GM12878 (cell line): ENCODE data around the gene FAM222A. TPM values are rescaled to one million over a fixed set of nuclear protein-coding genes. Genes with fewer than 3 reads are reported as not detected.

Experiments
- ATAC-seq: fragments of 200-7000 bp; cut with Tn5 transposase; 3 replicates; pipeline ENCODE4 v1.9.1; 2020; ENCODE audit warnings: mild to moderate bottlenecking, moderate library complexity
- BruUV-seq: library from RNA; stranded (reverse); fragments of 400-500 nt; replicated peaks from 2 replicates; lab custom pipeline; 2021; lab: Mats Ljungman, UMichigan
- CTCF ChIA-PET: fragments of 300-600 bp; sonication (Branson Sonifier 250); formaldehyde crosslinking; extraction: SDS; loops from one replicate; lab custom pipeline; 2021; ENCODE audit warnings: inconsistent platforms; lab: Yijun Ruan, JAX
- POLR2A ChIA-PET: fragments of 350-600 bp; formaldehyde crosslinking; extraction: SDS; loops from one replicate; lab custom pipeline; 2021; ENCODE audit warnings: inconsistent platforms; lab: Charles Lee
- RAD21 ChIA-PET: fragments of 300-600 bp; sonication (Branson Sonifier 250); formaldehyde crosslinking; loops from one replicate; lab custom pipeline; 2023; ENCODE audit warnings: antibody characterized with exemption; ENCODE audit not compliant: unreplicated experiment; lab: Charles Lee
- SMC1A ChIA-PET: fragments of 300-600 bp; sonication (Branson Sonifier 250); formaldehyde crosslinking; loops from one replicate; lab custom pipeline; 2023; ENCODE audit not compliant: unreplicated experiment, uncharacterized antibody; lab: Charles Lee
- DNase-seq: peaks from one replicate; pipeline ENCODE4 v3.0.0-alpha.2; 2011; ENCODE audit warnings: low read depth, low spot score
- FAIRE-seq: peaks from 3 replicates; lab custom pipeline; 2011; peaks lifted over from hg19 to GRCh38; lab: Jason Lieb, UNC
- H2AFZ ChIP-seq: 2 replicates; pipeline ENCODE4 v1.6.0; 2011; ENCODE audit warnings: low read depth, low read length, control low read depth; ENCODE audit not compliant: control insufficient read depth
- H3K27ac ChIP-seq: 2 replicates; pipeline ENCODE4 v1.5.1; 2011; ENCODE audit warnings: control low read depth; ENCODE audit not compliant: control insufficient read depth, insufficient read depth
- H3K27me3 ChIP-seq, 2 experiments: replicated peaks in 1 of 2; 2 replicates each; pipeline versions ENCODE4 v1.6.0 to v1.6.1; 2011; ENCODE audit warnings: low read length in 1 of 2; ENCODE audit not compliant: control insufficient read depth in 2 of 2, insufficient read depth in 2 of 2
- H3K36me3 ChIP-seq, 2 experiments: 2 replicates each; pipeline ENCODE4 v1.5.1; 2011; ENCODE audit warnings: low read length in 1 of 2; ENCODE audit not compliant: control insufficient read depth in 2 of 2, insufficient read depth in 2 of 2
- H3K4me1 ChIP-seq: 2 replicates; pipeline ENCODE4 v1.6.1; 2011; ENCODE audit warnings: mild to moderate bottlenecking, low read length, moderate library complexity, mixed read lengths; ENCODE audit not compliant: control insufficient read depth, insufficient read depth
- H3K4me2 ChIP-seq: 2 replicates; pipeline ENCODE4 v1.6.0; 2011; ENCODE audit warnings: control low read depth; ENCODE audit not compliant: control insufficient read depth, insufficient read depth
- H3K4me3 ChIP-seq: fragments of 200-600 bp; sonication (generic); 2 replicates; pipeline ENCODE4 v1.5.1; 2016
- H3K79me2 ChIP-seq: 2 replicates; pipeline ENCODE4 v1.6.0; 2011; ENCODE audit warnings: low read length; ENCODE audit not compliant: control insufficient read depth, insufficient read depth
- H3K9ac ChIP-seq: 2 replicates; pipeline ENCODE4 v1.8.0; 2011; ENCODE audit warnings: low read length, control low read depth, mixed read lengths; ENCODE audit not compliant: control insufficient read depth, insufficient read depth
- H3K9me3 ChIP-seq: replicated peaks from 3 replicates; pipeline ENCODE4 v1.5.1; 2011; ENCODE audit warnings: mild to moderate bottlenecking, low read length; ENCODE audit not compliant: control insufficient read depth, insufficient read depth
- H4K20me1 ChIP-seq: 2 replicates; pipeline ENCODE4 v1.6.0; 2011; ENCODE audit not compliant: control insufficient read depth, insufficient read depth
- EGR1 ChIP-seq, 2 experiments: IDR thresholded peaks; 1 replicate in 1 of 2; 2 replicates in 1 of 2; pipeline ENCODE4 v1.6.1; 2011 to 2012; ENCODE audit warnings: low read depth in 2 of 2, low read length in 2 of 2, borderline replicate concordance in 1 of 2, mild to moderate bottlenecking in 1 of 2, moderate library complexity in 1 of 2
- EZH2 ChIP-seq: IDR thresholded peaks from 2 replicates; pipeline ENCODE4 v1.6.1; 2012; ENCODE audit warnings: low read depth, mild to moderate bottlenecking, control low read depth, inconsistent platforms, low read length, borderline replicate concordance; ENCODE audit not compliant: control insufficient read depth
- KDM1A ChIP-seq: fragments of 200-600 bp; sonication (generic); IDR thresholded peaks from 2 replicates; pipeline ENCODE4 v1.6.1; 2016; ENCODE audit warnings: borderline replicate concordance
- PAX5 ChIP-seq: IDR thresholded peaks from 2 replicates; pipeline ENCODE4 v1.6.1; 2011; ENCODE audit warnings: low read depth, low read length, borderline replicate concordance
- TAF1 ChIP-seq: IDR thresholded peaks from 2 replicates; pipeline ENCODE4 v1.6.1; 2011; ENCODE audit warnings: mild to moderate bottlenecking, low read depth, low read length, borderline replicate concordance
- TCF7 ChIP-seq: IDR thresholded peaks from 2 replicates; pipeline ENCODE4 v1.6.1; 2014; ENCODE audit warnings: antibody characterized with exemption, borderline replicate concordance
- WGBS: methylation state at CpG from one replicate; pipeline ENCODE4 v1.1.6; 2016; ENCODE audit warnings: low lambda C conversion rate; ENCODE audit not compliant: insufficient replicate concordance, insufficient coverage; ENCODE audit errors: missing lambda C conversion rate; 5-methylcytosine and 5-hydroxymethylcytosine counted together
- in situ Hi-C: fragments of 300-500 bp; cut with MboI; formaldehyde crosslinking; loops from 9 replicates; pipeline ENCODE4 v1.14.3; 2018; ENCODE audit warnings: mixed read lengths
- intact Hi-C: fragments of 100-400 bp; cut with micrococcal nuclease; formaldehyde crosslinking; loops from one replicate; pipeline ENCODE4 v1.14.2; 2022; ENCODE audit not compliant: unreplicated experiment
- polyA plus RNA-seq, 11 experiments: library from polyadenylated mRNA; depleted of rRNA in 4 of 11; unstranded in 6 of 11; stranded (reverse) in 5 of 11; fragments of >200 nt; fragmentation: Nextera tagmentation in 4 of 11; fragmentation: Illumina TruSeq in 1 of 11; extraction: Ambion mirVana in 4 of 11; extraction: Trizol in 1 of 11; gene quantifications; 1 replicate in 1 of 11; 2 replicates in 10 of 11; pipeline versions ENCODE4 v1.2.1 to v1.2.3, GENCODE V29; 2011 to 2016; ENCODE audit warnings: inconsistent platforms in 2 of 11, missing spikeins in 2 of 11, low read depth in 1 of 11
- total RNA-seq, 4 experiments: library from RNA; depleted of rRNA in 3 of 4; stranded (reverse); fragments of >200 nt in 3 of 4; fragmentation: Illumina TruSeq in 1 of 4; extraction: Trizol in 1 of 4; gene quantifications; 2 replicates each; pipeline versions ENCODE4 v1.2.1 to v1.2.3, GENCODE V29; 2013 to 2021
- TF ChIP-seq, protein P1 (sequence below): fragments of 450-650 bp; IDR thresholded peaks from 2 replicates; pipeline ENCODE4 v1.6.1; 2016; ENCODE audit warnings: mild to moderate bottlenecking
- TF ChIP-seq, protein P2 (sequence below): IDR thresholded peaks from 2 replicates; pipeline ENCODE4 v1.6.1; 2012; ENCODE audit warnings: improper control_type of control experiment, low read depth, low read length; ENCODE audit not compliant: insufficient replicate concordance

Gene FAM222A
- total and polyA plus RNA-seq, 10 of the 15 experiments (the other 5 are each of a cell fraction or from before 2014, with no cell fraction given): 0.04 to 0.49 (median 0.14) TPM; not detected in 3

DNA sequence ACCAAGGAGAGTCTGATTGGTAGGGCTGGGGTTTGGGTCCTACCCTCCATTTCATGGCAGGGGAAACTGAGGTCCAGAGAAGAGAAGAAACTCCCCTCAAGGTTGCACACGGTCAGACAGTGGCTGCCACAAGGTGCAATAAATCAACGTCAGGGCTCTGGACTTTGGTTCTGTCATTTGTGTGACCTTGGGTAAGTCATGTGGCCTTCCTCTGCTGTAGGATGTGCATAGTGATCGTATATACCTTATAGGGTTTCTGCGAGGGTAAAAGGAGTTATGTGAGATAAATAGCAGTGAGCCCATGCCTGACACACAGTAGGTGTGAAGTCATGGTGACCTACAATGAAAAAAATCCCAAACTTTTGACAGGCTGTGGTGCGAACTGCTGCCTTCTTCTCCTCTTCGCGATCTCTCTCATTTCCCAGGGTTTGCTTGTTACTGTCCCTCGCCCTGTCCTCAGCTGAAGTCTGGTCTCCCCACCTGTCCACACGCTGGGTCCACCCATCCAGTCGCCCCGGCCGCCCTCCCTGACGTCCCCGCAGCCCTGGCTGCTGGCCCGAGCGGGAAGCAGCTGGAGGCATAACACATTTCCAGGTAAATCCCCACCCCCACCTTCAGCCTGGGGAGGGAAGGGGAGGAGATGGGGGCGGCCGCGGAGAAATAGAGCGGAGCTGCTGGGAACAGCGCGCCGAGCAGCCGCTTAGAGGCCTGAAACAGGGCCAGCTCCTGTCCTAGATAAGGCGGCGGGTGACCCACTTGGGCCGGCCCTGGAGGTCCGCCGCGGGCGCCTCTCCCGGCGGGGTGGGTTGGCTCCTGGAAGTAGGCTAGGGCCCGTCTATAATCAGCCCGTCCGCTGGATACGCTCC lies 1.8 kb upstream of the FAM222A start:
- WGBS: 23% methylated on average over 37 of the region's 37 CpGs
- Histone ChIP-seq H3K4me1 (peaks cover 6% of the 10 kb centered on the region), H3K79me2 (no peaks in the 10 kb centered on the region), H3K36me3 (no peaks in the 10 kb centered on the region), H3K9me3 (no peaks in the 10 kb centered on the region), H4K20me1 (no peaks in the 10 kb centered on the region), H3K9ac (no peak overlapping the region), H2AFZ (no peak overlapping the region), H3K27ac (no peak overlapping the region), H3K4me2 (no peak overlapping the region), H3K27me3 (peaks cover 0 to 9% of the 10 kb centered on the region in 2 experiments; a peak in 3 of 4 replicates), H3K4me3 (no peak overlapping the region)
- intact Hi-C loops (no loop called here), in situ Hi-C loops (no loop called here)
- ChIA-PET POLR2A (no interaction called here), CTCF (interaction anchor here (1.1 kb wide), 1 partner anchor 138 kb away, joined by 3 read pairs; the partner anchor contains the start of genes MMAB and MVK), SMC1A (no interaction called here), RAD21 (no interaction called here)
- no peak for FAIRE-seq
- TF ChIP-seq, protein P1, sequence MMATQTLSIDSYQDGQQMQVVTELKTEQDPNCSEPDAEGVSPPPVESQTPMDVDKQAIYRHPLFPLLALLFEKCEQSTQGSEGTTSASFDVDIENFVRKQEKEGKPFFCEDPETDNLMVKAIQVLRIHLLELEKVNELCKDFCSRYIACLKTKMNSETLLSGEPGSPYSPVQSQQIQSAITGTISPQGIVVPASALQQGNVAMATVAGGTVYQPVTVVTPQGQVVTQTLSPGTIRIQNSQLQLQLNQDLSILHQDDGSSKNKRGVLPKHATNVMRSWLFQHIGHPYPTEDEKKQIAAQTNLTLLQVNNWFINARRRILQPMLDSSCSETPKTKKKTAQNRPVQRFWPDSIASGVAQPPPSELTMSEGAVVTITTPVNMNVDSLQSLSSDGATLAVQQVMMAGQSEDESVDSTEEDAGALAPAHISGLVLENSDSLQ: peak; percentile 37; the same call in 1 of the 2 replicates
- no peak for TF ChIP-seq PAX5
- no peak for TF ChIP-seq EGR1 (IDR thresholded peaks at IDR 0.05; ENCODE audit: borderline replicate concordance in 1 of 2, low read depth in 2 of 2, low read length in 2 of 2)
- no peak for TF ChIP-seq TAF1
- no peak for TF ChIP-seq EZH2
- TF ChIP-seq, protein P2, sequence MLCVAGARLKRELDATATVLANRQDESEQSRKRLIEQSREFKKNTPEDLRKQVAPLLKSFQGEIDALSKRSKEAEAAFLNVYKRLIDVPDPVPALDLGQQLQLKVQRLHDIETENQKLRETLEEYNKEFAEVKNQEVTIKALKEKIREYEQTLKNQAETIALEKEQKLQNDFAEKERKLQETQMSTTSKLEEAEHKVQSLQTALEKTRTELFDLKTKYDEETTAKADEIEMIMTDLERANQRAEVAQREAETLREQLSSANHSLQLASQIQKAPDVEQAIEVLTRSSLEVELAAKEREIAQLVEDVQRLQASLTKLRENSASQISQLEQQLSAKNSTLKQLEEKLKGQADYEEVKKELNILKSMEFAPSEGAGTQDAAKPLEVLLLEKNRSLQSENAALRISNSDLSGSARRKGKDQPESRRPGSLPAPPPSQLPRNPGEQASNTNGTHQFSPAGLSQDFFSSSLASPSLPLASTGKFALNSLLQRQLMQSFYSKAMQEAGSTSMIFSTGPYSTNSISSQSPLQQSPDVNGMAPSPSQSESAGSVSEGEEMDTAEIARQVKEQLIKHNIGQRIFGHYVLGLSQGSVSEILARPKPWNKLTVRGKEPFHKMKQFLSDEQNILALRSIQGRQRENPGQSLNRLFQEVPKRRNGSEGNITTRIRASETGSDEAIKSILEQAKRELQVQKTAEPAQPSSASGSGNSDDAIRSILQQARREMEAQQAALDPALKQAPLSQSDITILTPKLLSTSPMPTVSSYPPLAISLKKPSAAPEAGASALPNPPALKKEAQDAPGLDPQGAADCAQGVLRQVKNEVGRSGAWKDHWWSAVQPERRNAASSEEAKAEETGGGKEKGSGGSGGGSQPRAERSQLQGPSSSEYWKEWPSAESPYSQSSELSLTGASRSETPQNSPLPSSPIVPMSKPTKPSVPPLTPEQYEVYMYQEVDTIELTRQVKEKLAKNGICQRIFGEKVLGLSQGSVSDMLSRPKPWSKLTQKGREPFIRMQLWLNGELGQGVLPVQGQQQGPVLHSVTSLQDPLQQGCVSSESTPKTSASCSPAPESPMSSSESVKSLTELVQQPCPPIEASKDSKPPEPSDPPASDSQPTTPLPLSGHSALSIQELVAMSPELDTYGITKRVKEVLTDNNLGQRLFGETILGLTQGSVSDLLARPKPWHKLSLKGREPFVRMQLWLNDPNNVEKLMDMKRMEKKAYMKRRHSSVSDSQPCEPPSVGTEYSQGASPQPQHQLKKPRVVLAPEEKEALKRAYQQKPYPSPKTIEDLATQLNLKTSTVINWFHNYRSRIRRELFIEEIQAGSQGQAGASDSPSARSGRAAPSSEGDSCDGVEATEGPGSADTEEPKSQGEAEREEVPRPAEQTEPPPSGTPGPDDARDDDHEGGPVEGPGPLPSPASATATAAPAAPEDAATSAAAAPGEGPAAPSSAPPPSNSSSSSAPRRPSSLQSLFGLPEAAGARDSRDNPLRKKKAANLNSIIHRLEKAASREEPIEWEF: no peak
- no peak for TF ChIP-seq TCF7
- TF ChIP-seq KDM1A: no peak
- no peak for DNase-seq
- no TSS peak for BruUV-seq
- no peak for ATAC-seq
